ENCODE measurements around the gene ELAVL2. TPM values are rescaled to one million over a fixed set of nuclear protein-coding genes. Genes with fewer than 3 reads are reported as not detected.

The ELAVL2 gene
- total RNA-seq, 1 donor from 2014 or later, result 384 TPM

GRCh38 chr9:23665635-23666034 lies 160.4 kb downstream of the ELAVL2 start:
- peaks cover 16% of the 10 kb centered on the region for H3K4me1 Mint-ChIP-seq (ENCODE audit: low read depth, unreplicated experiment)
- H3K36me3 Mint-ChIP-seq (ENCODE audit: unreplicated experiment), result peaks cover 32% of the 10 kb centered on the region
- no peak overlapping the region for H3K27ac Mint-ChIP-seq (ENCODE audit: unreplicated experiment)
- TF ChIP-seq CTCF (IDR thresholded peaks at IDR 0.05; ENCODE audit: partially characterized antibody, unreplicated experiment), result no peak
- no peak for DNase-seq
- H3K4me3 Mint-ChIP-seq (ENCODE audit: unreplicated experiment), result no peak overlapping the region
- peaks cover 19% of the 10 kb centered on the region for H3K27me3 Mint-ChIP-seq (ENCODE audit: unreplicated experiment)
- peaks cover 66% of the 10 kb centered on the region for H3K9me3 Mint-ChIP-seq (ENCODE audit: unreplicated experiment)

GRCh38 chr9:23665051-23665450 lies 161.0 kb downstream of the ELAVL2 start:
- Mint-ChIP-seq H3K4me1 (ENCODE audit: low read depth, unreplicated experiment) (peaks cover 14% of the 10 kb centered on the region), H3K9me3 (ENCODE audit: unreplicated experiment) (peaks cover 64% of the 10 kb centered on the region), H3K27ac (ENCODE audit: unreplicated experiment) (no peak overlapping the region), H3K4me3 (ENCODE audit: unreplicated experiment) (no peak overlapping the region), H3K27me3 (ENCODE audit: unreplicated experiment) (peaks cover 19% of the 10 kb centered on the region), H3K36me3 (ENCODE audit: unreplicated experiment) (peaks cover 31% of the 10 kb centered on the region)
- no peak for DNase-seq
- no peak for TF ChIP-seq CTCF (IDR thresholded peaks at IDR 0.05; ENCODE audit: partially characterized antibody, unreplicated experiment)

DNA sequence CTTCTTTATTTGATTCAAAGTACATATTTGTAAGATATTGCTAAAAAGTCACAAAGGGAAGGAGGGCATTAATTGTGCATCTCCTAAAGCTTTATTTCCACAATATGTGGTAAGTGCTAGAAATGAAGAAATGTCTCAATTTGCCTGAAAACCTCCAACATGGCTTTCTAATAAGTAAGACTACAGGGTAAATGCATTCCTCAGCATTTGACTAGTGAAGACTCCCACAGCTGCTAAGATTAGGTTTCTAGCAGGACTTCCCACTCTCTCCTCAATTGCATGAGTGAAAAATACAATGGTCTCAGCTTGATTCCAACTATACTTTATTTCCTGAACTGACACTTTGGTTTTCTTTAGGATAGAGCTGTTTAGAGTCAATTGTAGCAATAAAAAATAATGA lies 162.1 kb downstream of the ELAVL2 start:
- no peak for DNase-seq
- H3K27me3 Mint-ChIP-seq (ENCODE audit: unreplicated experiment), result peaks cover 19% of the 10 kb centered on the region

DNA sequence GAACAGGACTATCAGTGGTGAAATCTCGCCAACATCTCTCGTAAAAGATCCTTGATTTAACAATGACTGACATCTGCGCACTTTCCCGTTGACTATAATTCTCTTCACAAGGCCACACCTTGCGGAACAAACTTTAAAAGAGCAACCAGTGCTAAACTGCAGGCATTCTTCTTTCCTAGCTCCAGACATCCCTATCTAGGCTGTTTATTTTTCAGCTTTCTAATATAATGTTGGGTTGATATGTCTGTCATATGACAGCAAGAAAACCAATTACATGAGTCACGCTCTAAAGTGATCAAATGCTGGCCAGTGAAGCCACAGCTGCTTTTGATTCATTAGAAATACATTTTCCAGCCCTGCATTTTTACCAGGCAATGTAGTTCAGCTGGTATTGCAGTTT lies 162.5 kb downstream of the ELAVL2 start:
- TF ChIP-seq CTCF (IDR thresholded peaks at IDR 0.05; ENCODE audit: partially characterized antibody, unreplicated experiment), result no peak
- H3K9me3 Mint-ChIP-seq (ENCODE audit: unreplicated experiment), result peaks cover 58% of the 10 kb centered on the region
- peaks cover 23% of the 10 kb centered on the region for H3K36me3 Mint-ChIP-seq (ENCODE audit: unreplicated experiment)
- H3K27ac Mint-ChIP-seq (ENCODE audit: unreplicated experiment), result no peak overlapping the region
- peaks cover 19% of the 10 kb centered on the region for H3K27me3 Mint-ChIP-seq (ENCODE audit: unreplicated experiment)
- no peak for DNase-seq
- H3K4me3 Mint-ChIP-seq (ENCODE audit: unreplicated experiment), result no peak overlapping the region
- peaks cover 5% of the 10 kb centered on the region for H3K4me1 Mint-ChIP-seq (ENCODE audit: low read depth, unreplicated experiment)

More for the DNA sequence above, 162.1 kb downstream of the ELAVL2 start:
- Mint-ChIP-seq H3K4me3 (ENCODE audit: unreplicated experiment) (no peak overlapping the region), H3K36me3 (ENCODE audit: unreplicated experiment) (peaks cover 28% of the 10 kb centered on the region), H3K27ac (ENCODE audit: unreplicated experiment) (no peak overlapping the region), H3K9me3 (ENCODE audit: unreplicated experiment) (peaks cover 61% of the 10 kb centered on the region), H3K4me1 (ENCODE audit: low read depth, unreplicated experiment) (peaks cover 6% of the 10 kb centered on the region)
- no peak for TF ChIP-seq CTCF (IDR thresholded peaks at IDR 0.05; ENCODE audit: partially characterized antibody, unreplicated experiment)

DNA sequence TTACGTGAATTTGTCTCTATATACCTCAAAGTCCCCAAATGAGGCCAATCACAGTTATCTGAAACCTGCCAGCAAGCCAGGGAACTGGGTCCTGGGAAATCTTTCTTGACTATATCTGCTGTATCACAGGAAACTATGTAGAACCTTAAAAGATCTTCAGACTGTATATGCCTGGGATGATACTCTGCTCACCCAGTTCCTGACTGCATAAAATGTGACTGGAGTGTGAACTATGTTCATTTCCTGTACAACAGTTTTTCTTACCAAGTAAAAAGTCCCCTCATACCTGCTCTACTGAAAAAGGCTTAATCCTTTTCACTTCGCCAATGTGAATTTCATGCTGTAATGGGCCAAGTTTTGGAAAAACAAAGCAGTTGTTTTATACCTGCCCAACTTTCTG lies 162.9 kb downstream of the ELAVL2 start:
- H3K4me3 Mint-ChIP-seq (ENCODE audit: unreplicated experiment), result no peak overlapping the region
- no peak overlapping the region for H3K27ac Mint-ChIP-seq (ENCODE audit: unreplicated experiment)
- TF ChIP-seq CTCF (IDR thresholded peaks at IDR 0.05; ENCODE audit: partially characterized antibody, unreplicated experiment), result no peak
- no peak for DNase-seq
- peaks cover 59% of the 10 kb centered on the region for H3K9me3 Mint-ChIP-seq (ENCODE audit: unreplicated experiment)
- peaks cover 22% of the 10 kb centered on the region for H3K36me3 Mint-ChIP-seq (ENCODE audit: unreplicated experiment)
- H3K27me3 Mint-ChIP-seq (ENCODE audit: unreplicated experiment), result peaks cover 19% of the 10 kb centered on the region
- H3K4me1 Mint-ChIP-seq (ENCODE audit: low read depth, unreplicated experiment), result peaks cover 5% of the 10 kb centered on the region
